Effector memory CD4-positive, alpha-beta T cell (primary cell): ENCODE data around the gene SP140L.
A peak's percentile ranks its signal among the peaks of the same experiment; 100 is the strongest.
"Not testable (repeated sequence)": the region's sequence is repeated elsewhere in the genome, so short reads cannot be mapped to it uniquely, and the experiment has no call there.

Source experiments
- DNase-seq, 3 donors: peaks; one replicate each; pipeline ENCODE4 v3.0.0-alpha.2; 2020
- H3K27ac ChIP-seq: 2 replicates; pipeline ENCODE4 v1.7.0; 2013; ENCODE audit warnings: mild to moderate bottlenecking, low read length, moderate library complexity; ENCODE audit not compliant: insufficient read depth, poor library complexity, severe bottlenecking
- H3K27me3 ChIP-seq: replicated peaks from 2 replicates; pipeline ENCODE4 v1.7.0; 2013; ENCODE audit warnings: mild to moderate bottlenecking, low read length; ENCODE audit not compliant: insufficient read depth, control insufficient read depth, poor library complexity, severe bottlenecking
- H3K36me3 ChIP-seq: 2 replicates; pipeline ENCODE4 v1.7.0; 2013; ENCODE audit warnings: mild to moderate bottlenecking, low read length, moderate library complexity; ENCODE audit not compliant: control insufficient read depth, insufficient read depth
- H3K4me1 ChIP-seq: 2 replicates; pipeline ENCODE4 v1.7.0; 2013; ENCODE audit warnings: low read length, mild to moderate bottlenecking; ENCODE audit not compliant: control insufficient read depth, insufficient read depth, poor library complexity, severe bottlenecking
- H3K4me3 ChIP-seq: 2 replicates; pipeline ENCODE4 v1.7.0; 2013; ENCODE audit warnings: low read length, low read depth, mild to moderate bottlenecking; ENCODE audit not compliant: insufficient read depth, poor library complexity, severe bottlenecking
- H3K9me3 ChIP-seq: 2 replicates; pipeline ENCODE4 v1.7.0; 2013; ENCODE audit warnings: mild to moderate bottlenecking, low read length, moderate library complexity; ENCODE audit not compliant: control insufficient read depth

SP140L gene

DNA sequence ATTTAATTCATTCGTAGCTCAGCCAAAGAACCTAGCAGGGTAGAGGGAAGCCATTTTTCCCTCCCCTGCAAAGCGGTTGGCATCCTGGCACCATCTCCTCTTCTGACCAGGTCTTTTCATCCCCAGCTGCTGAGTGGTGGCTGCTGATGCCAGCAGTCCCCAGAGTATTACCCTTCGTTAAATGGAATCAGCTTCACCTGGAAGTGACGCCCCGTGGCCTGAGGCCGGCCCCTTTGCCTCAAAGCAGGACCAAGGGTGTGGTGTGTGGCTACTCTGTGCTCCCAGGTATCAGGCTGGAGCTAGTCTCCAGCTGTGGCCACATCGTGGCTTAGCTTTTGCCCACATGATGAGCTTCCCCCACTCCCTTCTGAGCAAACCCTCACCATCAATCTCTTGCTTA is 76.8 kb downstream of the SP140L start:
- no peak for DNase-seq
- no peaks in the 10 kb centered on the region for H3K27me3 ChIP-seq
- no peak overlapping the region for H3K27ac ChIP-seq
- no peaks in the 10 kb centered on the region for H3K4me1 ChIP-seq
- H3K9me3 ChIP-seq, result no peaks in the 10 kb centered on the region
- peaks cover 44% of the 10 kb centered on the region for H3K36me3 ChIP-seq
- H3K4me3 ChIP-seq, result no peak overlapping the region

DNA sequence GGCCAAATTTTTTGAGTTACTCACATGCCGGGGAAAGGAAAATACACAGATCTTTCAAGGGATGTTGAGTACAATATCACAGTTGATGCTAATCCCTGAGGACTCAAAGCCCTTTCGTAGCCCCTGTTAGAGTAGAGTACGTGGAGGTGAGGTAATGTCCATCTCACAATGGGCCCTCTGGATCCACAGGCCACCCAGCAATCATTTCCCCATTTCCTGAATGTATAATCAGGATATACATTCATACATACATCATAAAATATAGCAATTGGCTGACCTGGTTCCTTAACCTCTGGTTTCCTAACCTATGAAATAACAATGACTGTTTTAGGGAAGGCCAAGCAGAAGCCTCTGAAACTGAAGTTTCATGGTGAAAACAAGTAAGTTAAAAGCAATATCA is 78.8 kb downstream of the SP140L start:
- DNase-seq, result no peak
- Histone ChIP-seq H3K36me3 (peaks cover 26% of the 10 kb centered on the region), H3K9me3 (no peaks in the 10 kb centered on the region), H3K4me3 (no peak overlapping the region), H3K4me1 (no peaks in the 10 kb centered on the region), H3K27me3 (no peaks in the 10 kb centered on the region), H3K27ac (no peak overlapping the region)

DNA sequence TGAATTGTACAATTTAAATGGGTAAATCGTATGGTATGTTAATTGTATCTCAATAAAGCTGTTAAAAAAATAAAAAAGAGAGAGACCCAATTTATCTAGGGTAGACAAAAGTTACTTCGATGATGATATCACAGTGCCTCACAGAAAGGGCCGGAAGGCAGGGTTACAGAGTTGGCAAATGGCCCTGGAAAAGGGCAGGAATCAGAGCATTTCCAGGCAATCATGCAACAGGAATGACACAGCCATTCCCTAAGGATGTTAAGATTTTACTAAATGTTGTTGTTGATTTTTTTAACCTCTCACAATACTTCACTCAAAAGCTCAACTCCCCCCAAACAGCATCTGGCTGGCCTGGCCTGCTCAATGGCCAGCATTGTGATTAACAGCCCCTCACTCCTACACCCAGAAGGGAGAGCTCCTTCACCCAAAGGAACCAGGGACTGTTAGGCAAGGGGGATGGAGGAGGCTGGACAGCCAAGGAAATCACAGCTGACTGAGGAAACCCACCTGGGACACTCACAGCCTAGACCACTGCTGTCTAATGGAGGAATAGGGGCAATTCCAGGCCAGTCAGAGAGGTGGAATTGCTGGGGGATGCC is 81.3 kb downstream of the SP140L start:
- no peak for DNase-seq

DNA sequence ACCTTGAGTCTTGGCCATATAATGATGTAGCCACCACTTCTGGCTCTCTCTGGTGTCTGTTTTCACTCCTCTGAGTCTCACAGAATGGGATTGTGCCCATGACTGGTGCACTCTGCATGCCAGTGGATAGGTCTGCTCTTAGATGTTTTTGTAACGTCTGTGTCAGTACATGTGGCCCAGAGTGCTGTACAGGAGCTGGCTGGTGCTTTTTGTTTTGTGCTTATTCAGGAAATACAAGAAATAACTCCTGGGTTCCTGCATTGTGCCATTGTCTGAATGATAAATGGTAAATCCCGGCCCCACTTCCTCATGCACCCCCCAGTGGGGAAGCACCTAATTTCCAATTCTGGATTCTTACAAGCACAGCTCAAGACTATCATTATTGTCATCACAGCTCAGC is 82.3 kb downstream of the SP140L start:
- not testable (repeated sequence) for H3K36me3 ChIP-seq, H3K27ac ChIP-seq, H3K27me3 ChIP-seq, DNase-seq, H3K4me3 ChIP-seq, H3K9me3 ChIP-seq
- H3K4me1 ChIP-seq, result peaks cover 16% of the 10 kb centered on the region

More for the DNA sequence above, 81.3 kb downstream of the SP140L start:
- H3K27me3 ChIP-seq, result no peaks in the 10 kb centered on the region
- H3K4me1 ChIP-seq, result peaks cover 16% of the 10 kb centered on the region
- H3K4me3 ChIP-seq, result no peak overlapping the region
- H3K9me3 ChIP-seq, result no peaks in the 10 kb centered on the region
- no peak overlapping the region for H3K27ac ChIP-seq
- H3K36me3 ChIP-seq, result peaks cover 16% of the 10 kb centered on the region

DNA sequence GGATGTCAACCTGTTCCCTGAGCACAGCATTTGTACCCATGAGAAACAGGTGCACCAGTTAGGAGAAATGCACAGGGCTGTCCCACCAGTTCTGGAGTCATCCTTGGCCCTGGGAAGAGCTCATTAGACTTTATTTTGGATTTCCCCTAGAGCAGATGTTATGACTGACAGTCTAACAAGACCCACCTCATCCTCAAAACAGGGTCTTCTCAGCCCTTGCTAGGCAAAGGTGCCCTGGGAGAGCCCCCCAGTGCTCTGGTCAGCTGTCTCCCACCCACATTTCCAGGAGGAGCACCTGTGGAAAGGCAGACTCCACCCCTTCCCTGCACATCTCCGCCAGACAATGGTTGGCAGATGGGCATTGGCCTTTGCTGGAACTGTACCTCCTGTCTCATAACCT is 83.3 kb downstream of the SP140L start:
- Histone ChIP-seq H3K4me3 (no peak overlapping the region), H3K27me3 (no peaks in the 10 kb centered on the region), H3K36me3 (no peaks in the 10 kb centered on the region), H3K9me3 (no peaks in the 10 kb centered on the region), H3K4me1 (peaks cover 19% of the 10 kb centered on the region), H3K27ac (no peak overlapping the region)
- no peak for DNase-seq

DNA sequence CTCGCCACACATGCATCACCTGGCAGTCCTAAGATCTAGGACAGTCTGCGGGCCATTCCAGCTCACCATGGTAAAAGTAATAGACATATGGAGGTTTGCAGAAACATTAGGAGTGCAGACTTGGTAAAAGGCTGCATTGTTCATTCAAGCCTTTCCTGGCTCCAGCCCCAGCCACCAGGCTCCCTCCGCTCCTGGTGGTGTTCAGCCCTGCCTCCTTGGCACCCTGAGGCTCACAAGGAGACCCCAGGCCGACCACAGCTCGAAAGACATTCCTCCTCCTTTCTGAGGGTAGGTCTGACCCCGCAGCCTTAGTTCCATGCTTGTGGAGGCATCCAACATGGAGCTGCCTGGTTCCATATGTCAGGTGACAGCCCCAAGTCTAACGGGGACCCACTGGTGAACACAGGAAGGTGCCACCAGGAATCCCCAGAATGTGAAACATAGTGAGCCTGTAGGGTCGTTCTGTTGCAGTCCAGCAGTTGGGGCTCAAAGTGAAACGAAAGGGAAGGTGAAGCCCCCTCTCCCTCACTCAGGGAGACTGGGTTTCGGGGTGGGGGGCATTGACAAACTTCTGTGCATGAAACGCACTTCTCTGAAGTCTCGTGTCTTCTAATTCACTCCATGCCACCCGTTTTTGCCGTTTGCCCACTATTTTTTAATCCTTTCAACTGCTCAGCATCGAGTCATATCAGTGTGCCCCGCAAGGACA is 84.0 kb downstream of the SP140L start:
- Histone ChIP-seq H3K27me3 (no peaks in the 10 kb centered on the region), H3K9me3 (no peaks in the 10 kb centered on the region), H3K27ac (peak overlapping the region; percentile 89), H3K4me3 (peak overlapping the region; percentile 97), H3K4me1 (peaks cover 25% of the 10 kb centered on the region), H3K36me3 (no peaks in the 10 kb centered on the region)
- DNase-seq, result no peak

DNA sequence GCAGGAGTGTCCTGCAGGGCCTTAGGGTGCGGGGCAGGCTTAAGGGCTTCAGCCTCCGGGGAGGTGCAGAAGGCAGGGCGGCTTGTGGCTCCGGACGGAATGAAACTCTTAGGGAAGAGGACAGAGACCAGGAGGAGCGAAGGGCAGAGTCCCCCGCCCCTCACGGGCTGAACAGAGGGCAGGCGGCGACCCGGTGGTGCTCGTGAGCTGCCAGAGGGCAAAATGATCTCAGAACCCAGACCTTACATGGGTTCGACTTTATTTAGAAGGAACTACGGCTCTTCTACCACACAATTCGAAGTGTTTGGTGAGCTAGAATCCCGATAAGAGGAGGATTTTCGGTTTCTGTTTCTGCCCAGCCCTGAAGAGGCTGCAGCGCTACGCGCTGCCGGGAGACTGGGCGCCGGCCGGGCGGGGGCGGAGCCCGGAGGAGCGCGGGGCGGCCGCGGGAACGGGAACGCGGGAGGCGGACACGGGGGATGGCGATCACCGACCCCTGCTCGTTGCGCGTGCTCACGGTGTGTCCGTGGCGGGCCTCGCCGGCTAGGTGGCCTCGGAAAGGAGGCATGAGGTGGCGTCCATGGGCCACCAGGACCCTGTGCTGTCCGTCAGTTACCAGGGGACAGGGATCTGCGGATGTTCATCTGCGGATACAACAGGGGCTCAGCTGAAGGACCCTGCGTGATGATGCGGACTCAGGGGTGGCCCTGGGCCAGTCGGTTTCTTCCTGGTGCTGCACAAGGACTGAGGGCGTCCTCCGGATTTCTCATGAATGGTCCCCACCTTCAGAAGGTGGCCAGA is 84.8 kb downstream of the SP140L start:
- DNase-seq, result peak; percentile 49 to 54 (median 52)
- peak overlapping the region; percentile 89 for H3K27ac ChIP-seq
- H3K4me1 ChIP-seq, result peaks cover 25% of the 10 kb centered on the region
- H3K4me3 ChIP-seq, result peak overlapping the region; percentile 97
- H3K9me3 ChIP-seq, result no peaks in the 10 kb centered on the region
- no peaks in the 10 kb centered on the region for H3K27me3 ChIP-seq
- H3K36me3 ChIP-seq, result no peaks in the 10 kb centered on the region

DNA sequence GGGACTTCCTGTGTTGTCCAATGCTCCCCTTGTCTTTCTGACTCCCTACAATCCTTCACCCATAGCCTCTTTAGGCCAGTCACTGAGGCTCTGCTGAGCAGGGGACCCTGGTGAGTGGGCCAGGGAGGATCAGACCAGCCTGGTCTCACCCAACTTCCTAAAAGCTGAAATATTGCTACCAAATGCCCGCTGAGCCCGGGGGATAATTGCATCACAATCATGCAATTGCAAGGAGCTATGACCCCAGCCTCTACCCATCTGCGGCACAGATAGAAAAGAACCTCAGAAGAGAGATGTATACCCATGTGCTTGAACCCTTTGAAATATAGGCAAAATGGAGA is 85.3 kb downstream of the SP140L start:
- peak overlapping the region; percentile 89 for H3K27ac ChIP-seq
- no peaks in the 10 kb centered on the region for H3K36me3 ChIP-seq
- H3K27me3 ChIP-seq, result no peaks in the 10 kb centered on the region
- H3K9me3 ChIP-seq, result no peaks in the 10 kb centered on the region
- H3K4me1 ChIP-seq, result peaks cover 25% of the 10 kb centered on the region
- peak overlapping the region; percentile 97 for H3K4me3 ChIP-seq
- DNase-seq, result no peak

DNA sequence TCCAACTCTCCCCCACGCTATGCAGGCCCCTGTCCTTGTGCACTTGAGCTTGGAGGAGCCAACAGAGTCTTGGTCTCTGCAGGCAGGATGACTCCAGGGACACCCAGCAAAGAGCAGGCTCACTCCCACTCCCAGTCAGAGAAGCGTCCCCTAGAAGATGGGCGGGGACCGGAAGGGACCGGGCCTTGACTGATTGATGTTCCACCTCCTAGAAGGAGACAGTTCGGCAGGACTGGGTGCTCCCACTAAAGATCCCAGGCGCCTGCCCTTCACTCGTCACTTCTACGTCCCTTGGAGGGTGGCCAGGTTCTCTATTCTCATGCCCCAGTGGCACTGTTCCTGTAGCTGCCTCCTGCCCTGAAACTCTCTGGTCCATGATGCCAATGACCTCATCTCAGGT is 85.9 kb downstream of the SP140L start:
- Histone ChIP-seq H3K9me3 (no peaks in the 10 kb centered on the region), H3K27ac (no peak overlapping the region), H3K27me3 (no peaks in the 10 kb centered on the region), H3K4me1 (peaks cover 25% of the 10 kb centered on the region), H3K4me3 (no peak overlapping the region), H3K36me3 (no peaks in the 10 kb centered on the region)
- no peak for DNase-seq

DNA sequence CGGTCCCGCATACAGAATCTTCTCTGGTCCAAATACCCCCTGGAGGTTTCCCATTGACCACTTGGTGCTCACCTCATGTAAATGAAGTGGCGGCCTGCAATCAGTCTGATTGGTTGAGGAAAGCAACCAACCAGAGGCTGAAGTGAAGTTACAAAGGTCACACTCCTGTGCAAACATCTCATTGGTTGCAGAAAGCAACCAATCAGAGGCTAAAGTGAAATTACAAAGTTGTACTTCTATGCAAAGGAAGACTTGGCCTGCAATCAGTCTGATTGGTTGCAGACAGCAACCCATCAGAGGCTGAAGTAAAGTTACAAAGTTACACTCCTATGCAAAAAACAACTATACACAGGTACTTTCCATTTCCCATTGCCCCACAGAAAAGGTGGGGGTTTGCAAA is 86.5 kb downstream of the SP140L start:
- Histone ChIP-seq H3K27me3 (no peaks in the 10 kb centered on the region), H3K9me3 (no peaks in the 10 kb centered on the region), H3K27ac (no peak overlapping the region), H3K4me1 (peaks cover 27% of the 10 kb centered on the region), H3K4me3 (no peak overlapping the region), H3K36me3 (no peaks in the 10 kb centered on the region)
- DNase-seq, result no peak
